Stimulated activated CD4-positive, alpha-beta T cell treated with anti-CD3 and anti-CD28 coated beads, Interleukin-12 subunit alpha, Interleukin-12 subunit beta, amount 100 ng/mL, for 24 hours (primary cell): ENCODE data around the gene DCLK1.

Experiments used
- DNase-seq, 2 experiments: peaks; one replicate each; pipeline ENCODE4 v3.0.0-alpha.2; 2020; ENCODE audit warnings: low read depth in 2 of 2

Gene DCLK1

DNA sequence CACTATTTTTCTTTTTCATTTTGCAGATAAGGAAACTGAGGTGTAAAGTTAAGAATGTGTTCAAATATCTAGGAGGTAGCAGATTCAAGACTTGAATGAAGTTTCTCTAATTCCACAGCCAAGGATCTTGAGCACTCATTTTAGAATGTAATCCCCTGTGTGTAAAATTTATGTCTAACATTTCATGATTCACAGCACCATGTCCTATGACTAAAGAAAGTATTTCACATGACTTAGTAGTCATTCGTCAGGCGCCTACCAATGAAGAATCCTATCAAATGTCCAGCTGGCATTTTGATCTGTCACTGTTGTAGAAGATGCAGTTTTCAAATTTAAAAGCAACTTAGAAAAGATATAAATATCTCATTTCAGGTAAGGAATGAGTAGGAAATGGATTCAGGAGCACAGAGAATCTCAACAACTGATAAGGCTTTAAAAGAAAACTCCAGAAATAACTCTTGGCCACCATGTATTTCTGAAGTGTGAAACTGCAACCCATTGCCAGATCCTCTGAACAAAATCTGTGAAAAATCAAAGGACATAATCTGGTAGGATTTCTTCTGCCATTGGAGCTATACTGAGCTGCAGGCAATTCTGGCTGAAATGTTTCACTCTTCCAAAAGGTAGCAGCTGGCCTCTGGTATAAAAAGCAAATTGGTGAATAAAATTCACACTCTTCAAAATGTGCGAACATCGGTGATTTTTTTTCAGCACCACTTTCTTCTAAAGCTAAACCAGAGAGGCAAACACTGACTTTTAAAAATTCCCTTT, 92.2 kb downstream of the DCLK1 start:
- DNase-seq = no peak

DNA sequence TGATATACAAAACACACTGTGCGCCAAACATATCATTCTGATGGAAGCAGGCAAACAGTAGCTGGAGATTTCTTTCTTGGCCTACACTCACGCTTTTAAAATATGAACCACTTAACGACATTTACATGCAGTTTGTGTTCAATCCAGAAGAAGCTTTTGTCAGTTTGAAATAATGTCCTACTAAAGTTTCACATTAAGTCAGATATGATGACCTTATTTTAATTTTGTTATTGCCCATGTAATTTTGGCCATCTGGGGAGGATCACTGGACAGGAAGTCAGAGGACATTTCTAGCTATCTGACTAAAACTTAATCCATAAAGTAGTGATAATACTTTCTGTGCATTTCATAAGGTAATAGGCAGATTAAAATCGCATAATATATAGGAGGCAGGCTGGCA, 98.1 kb downstream of the DCLK1 start:
- no peak for DNase-seq

DNA sequence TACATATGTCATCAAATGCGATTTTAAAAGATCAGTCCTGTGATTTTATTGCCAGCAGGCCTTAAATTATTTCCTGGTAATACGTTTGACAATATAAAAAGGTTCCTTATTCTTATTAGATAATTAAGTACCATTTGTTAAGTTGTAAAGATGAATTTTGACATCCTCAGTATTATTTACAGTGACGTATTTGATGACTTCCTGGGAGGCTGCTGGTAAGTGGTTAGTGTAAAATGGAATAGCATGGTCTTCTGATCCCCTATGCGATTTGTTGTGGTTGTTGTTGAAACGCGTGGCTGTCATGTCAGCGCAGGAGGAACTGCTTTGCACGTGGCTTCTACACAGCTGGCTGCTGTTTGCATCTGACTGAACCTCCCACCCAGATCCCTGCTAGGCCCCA, 99.7 kb downstream of the DCLK1 start:
- DNase-seq = no peak

DNA sequence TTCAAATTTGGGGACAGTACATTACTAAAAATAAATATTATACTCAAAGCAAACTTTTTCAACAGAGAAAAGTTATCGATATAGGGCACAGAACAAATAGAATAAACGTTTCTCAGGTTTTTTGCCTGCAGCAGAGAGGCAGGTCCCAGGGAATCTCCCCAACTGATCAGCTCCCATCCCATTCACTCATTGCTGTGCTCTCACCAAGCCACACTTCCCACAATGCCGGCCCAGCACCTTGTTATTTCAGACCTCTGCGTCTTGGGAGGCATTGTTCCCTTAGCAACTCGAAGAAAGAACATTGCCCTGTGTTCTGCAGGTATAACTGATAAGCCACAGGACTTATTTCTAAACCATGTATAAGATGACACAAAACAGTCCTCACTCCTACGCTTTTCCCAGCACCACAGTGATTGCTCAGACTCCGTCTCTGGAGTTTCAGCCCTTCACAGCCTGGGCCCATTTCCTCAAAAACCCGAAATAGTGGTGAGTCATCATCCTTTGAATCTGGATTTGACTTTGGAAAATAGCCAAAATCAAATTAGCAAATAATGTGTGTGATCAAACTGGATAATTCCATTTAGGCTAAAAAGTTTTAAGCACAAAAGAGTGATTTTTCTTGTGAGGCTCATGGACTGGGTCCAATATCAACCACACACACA, 100.4 kb downstream of the DCLK1 start:
- no peak for DNase-seq

GRCh38 chr13:36029166-36029565, 102.0 kb downstream of the DCLK1 start:
- no peak for DNase-seq

DNA sequence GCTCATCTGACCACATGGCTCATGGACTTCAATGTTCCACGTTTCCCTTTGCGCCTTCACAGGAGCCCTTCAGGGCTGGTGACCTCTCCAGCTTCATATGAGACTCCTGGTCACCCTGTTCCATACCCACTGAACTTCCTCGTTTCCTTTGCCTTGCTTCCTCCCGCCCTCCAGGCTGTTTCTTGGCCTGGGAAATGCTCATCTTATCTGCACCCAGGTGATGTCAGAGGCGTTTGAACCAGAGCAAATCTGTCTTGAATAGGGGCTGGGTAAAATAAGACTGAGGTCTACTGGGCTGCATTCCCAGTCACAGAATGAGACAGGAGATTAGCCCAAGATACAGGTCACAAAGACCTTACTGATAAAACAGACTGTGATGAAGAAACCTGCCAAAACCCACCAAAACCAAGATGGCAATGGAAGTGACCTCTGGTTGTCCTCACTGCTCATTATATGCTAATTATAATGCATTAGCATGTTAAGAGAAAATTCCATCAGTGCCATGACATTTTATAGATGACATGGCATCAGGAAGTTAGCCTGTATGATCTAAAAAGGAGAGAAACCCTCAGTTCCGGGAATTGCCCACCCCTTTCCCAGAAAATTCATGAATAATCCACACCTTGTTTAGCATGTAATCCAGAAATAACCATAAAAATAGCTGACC, 102.7 kb downstream of the DCLK1 start:
- DNase-seq = no peak

GRCh38 chr13:36026531-36026930, 104.7 kb downstream of the DCLK1 start:
- no peak for DNase-seq

DNA sequence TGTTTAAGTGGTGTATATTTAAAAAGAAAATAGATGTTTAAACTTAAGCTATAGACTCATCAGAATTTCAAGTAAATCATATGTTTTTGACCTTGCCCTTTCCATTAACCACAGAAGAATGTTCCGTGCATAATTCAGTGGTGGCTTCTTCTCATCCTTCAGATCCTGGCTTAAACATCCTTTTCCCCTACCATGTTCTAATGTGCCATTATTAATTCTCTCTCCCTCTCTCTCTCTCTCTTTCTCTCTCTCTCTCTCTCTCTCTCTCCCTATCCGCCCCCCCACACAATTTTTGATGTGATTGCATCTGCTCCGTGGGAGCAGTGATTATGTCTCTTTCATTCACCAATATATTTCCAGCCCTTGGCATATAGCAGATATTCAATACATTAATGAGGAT, 116.4 kb downstream of the DCLK1 start:
- no peak for DNase-seq

- DNase-seq = no peak
Observed at GRCh38 chr13:36006894-36007675, 124.1 kb downstream of the DCLK1 start.

DNA sequence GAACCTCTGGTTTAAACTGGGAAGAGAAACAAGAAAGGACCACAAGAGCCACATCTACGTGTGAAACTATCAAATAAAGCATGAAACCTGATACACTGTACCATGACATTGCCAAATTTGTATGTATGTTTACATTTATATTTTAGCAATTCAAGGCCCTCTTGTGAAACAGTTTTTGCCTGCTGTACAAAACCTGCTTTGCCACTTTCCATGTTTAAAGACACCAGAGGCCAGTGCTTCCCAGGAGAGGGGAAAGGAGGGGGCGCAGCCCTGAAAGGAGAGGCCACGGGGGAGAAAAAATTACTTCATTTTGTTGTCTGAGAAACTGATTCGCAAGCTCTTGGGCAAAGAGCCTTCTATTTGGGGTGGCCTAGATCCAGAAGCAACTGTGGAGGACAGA, 124.8 kb downstream of the DCLK1 start:
- no peak for DNase-seq

DNA sequence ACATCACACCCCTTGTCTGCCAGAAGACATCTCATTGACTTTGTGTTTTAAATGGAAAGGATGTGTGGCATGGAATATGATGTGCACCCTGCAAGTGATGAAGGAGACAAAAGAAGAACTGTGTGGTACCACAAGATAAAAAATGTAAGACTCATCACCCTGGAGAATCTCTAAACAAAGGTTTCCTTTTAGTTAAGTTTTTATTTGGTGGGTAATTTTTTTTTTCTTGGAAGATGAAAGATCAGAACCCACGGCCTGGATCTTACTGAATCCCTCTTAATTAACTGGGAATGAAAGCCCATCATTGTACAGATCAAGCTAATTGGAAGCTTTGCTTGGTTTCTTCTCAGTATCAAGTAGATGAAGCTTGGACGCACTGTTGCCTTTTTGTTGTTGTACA, 129.6 kb downstream of the DCLK1 start:
- DNase-seq = no peak

- no peak for DNase-seq
Observed at GRCh38 chr13:36000028-36000427, 131.2 kb downstream of the DCLK1 start.

GRCh38 chr13:35996360-35996759, 134.8 kb downstream of the DCLK1 start:
- DNase-seq = no peak

- no peak for DNase-seq
Observed at GRCh38 chr13:35995136-35995535, 136.0 kb downstream of the DCLK1 start.

- no peak for DNase-seq
Observed at GRCh38 chr13:35994131-35994966, 136.8 kb downstream of the DCLK1 start.

GRCh38 chr13:35993686-35994085, 137.5 kb downstream of the DCLK1 start:
- no peak for DNase-seq

- DNase-seq = no peak
Observed at GRCh38 chr13:35992964-35993363, 138.2 kb downstream of the DCLK1 start.

GRCh38 chr13:35990196-35990595, 141.0 kb downstream of the DCLK1 start:
- DNase-seq = no peak

DNA sequence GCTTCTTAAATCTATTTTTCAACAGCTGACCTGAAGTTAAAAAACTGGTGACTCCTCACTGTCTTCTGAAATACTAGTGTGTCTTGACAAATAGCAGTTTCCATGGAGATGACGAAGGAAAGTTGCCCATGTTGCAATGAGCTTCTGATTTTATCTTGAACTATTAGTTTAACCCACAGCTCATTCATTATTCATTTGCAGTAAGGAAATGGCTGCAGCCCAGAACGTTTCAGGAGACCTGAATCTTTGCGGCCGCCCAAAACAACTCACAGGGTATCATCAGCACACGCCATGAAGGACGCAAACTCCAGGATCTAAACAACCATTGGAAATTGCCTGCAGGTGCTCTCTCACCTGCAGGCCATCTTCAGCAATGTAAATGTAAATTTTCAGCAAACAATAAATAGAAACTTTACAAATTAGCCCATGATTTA, 142.5 kb downstream of the DCLK1 start:
- DNase-seq = no peak

DNA sequence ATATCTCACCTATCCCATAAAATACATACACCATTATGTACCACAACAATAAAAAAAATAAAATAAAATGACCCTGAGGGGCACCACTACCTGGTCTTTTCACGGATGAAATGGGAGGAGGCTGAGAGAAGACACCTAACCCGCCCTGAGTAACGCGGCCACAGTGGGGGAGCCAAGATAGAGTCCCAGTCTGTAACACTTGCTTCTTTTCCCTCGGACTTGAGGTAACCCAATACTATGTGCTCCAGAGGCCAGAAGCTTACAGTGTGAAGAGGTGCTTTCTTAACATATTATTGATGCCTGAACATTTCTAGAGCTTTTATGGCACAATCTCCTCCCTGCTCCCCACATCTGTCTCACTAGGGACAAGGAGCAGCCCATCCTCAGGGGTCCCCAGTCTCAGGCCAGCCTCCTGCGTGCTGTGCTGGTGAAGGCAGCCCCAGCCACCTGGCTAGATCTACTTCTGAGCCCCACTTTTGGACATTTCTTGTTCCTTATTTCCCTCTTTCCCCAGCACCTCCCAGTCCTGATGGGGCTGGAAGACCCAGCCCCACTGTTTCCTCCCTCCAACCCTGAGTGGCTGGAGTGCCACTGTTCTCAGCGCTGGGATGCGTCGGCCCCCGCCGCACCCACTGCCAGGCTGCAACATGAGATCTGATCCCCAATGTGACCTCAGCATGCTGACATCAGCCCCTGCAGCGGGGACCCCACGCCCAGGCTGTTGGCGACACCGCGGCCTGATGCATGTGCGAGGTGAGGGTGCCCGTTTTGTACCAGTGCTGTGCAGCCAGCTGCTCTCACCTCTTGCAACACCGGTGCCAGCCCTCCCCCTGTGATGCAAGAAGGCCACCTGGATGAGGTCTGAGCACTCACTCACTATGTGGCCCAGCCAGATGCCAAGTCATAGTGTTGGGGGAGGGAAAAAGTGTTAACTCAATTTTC, 143.3 kb downstream of the DCLK1 start:
- no peak for DNase-seq
